Activated CD4-positive, alpha-beta T cell treated with anti-CD3 and anti-CD28 coated beads, Interleukin-2, amount 10 ng/mL, durations not matched to agents 7 days and 5 days (primary cell): ENCODE data around the gene TUBGCP3. TPM values are rescaled to one million over a fixed set of nuclear protein-coding genes. Genes with fewer than 3 reads are reported as not detected.

ENCODE experiments used
- CTCF ChIA-PET: fragments of 350-600 bp; sonication (Branson Sonifier 250); formaldehyde crosslinking; loops from one replicate; lab custom pipeline; 2021; ENCODE audit warnings: antibody characterized with exemption; lab: Charles Lee
- POLR2A ChIA-PET: fragments of 350-600 bp; sonication (Branson Sonifier 250); formaldehyde crosslinking; loops from one replicate; lab custom pipeline; 2021; ENCODE audit warnings: antibody characterized with exemption; lab: Charles Lee
- DNase-seq: peaks from one replicate; pipeline ENCODE4 v3.0.0-alpha.2; 2020
- H3K27ac Mint-ChIP-seq: one replicate; pipeline ENCODE4 v1.8.0; 2021; ENCODE audit warnings: mild to moderate bottlenecking, moderate library complexity, mixed read lengths
- H3K27me3 Mint-ChIP-seq: one replicate; pipeline ENCODE4 v1.8.0; 2021; ENCODE audit warnings: mixed read lengths
- H3K36me3 Mint-ChIP-seq: one replicate; pipeline ENCODE4 v1.8.0; 2021; ENCODE audit warnings: low read depth, mixed read lengths
- H3K4me1 Mint-ChIP-seq: one replicate; pipeline ENCODE4 v1.8.0; 2021; ENCODE audit warnings: mixed read lengths
- H3K4me3 Mint-ChIP-seq: one replicate; pipeline ENCODE4 v1.8.0; 2021; ENCODE audit warnings: mild to moderate bottlenecking, moderate library complexity, mixed read lengths
- H3K9me3 Mint-ChIP-seq: one replicate; pipeline ENCODE4 v1.8.0; 2021; ENCODE audit warnings: mixed read lengths
- total RNA-seq, 2 experiments: library from RNA; stranded (reverse); gene quantifications; one replicate each; pipeline ENCODE4 v1.2.3, GENCODE V29; 2021

The TUBGCP3 gene
- total RNA-seq, 2 experiments from 2014 or later: 59.7 to 67.7 TPM

- no peak overlapping the region for H3K27ac Mint-ChIP-seq
- H3K4me1 Mint-ChIP-seq: no peaks in the 10 kb centered on the region
- CTCF ChIA-PET: no interaction called here
- H3K27me3 Mint-ChIP-seq: peaks cover 7% of the 10 kb centered on the region
- no peak for DNase-seq
- H3K4me3 Mint-ChIP-seq: no peak overlapping the region
- H3K9me3 Mint-ChIP-seq: no peaks in the 10 kb centered on the region
- POLR2A ChIA-PET: no interaction called here
- H3K36me3 Mint-ChIP-seq: no peaks in the 10 kb centered on the region
Observed at GRCh38 chr13:112447306-112447705, 140.6 kb downstream of the TUBGCP3 start.

GRCh38 chr13:112446867-112447266 is 141.1 kb downstream of the TUBGCP3 start:
- H3K4me3 Mint-ChIP-seq: no peak overlapping the region
- ChIA-PET CTCF (no interaction called here), POLR2A (no interaction called here)
- H3K27me3 Mint-ChIP-seq: peaks cover 7% of the 10 kb centered on the region
- no peaks in the 10 kb centered on the region for H3K4me1 Mint-ChIP-seq
- H3K27ac Mint-ChIP-seq: no peak overlapping the region
- no peak for DNase-seq
- no peaks in the 10 kb centered on the region for H3K9me3 Mint-ChIP-seq
- no peaks in the 10 kb centered on the region for H3K36me3 Mint-ChIP-seq

GRCh38 chr13:112446347-112446861 is 141.5 kb downstream of the TUBGCP3 start:
- DNase-seq: no peak
- Mint-ChIP-seq H3K4me1 (no peaks in the 10 kb centered on the region), H3K4me3 (no peak overlapping the region), H3K9me3 (no peaks in the 10 kb centered on the region), H3K27me3 (peaks cover 7% of the 10 kb centered on the region), H3K27ac (no peak overlapping the region), H3K36me3 (no peaks in the 10 kb centered on the region)
- CTCF ChIA-PET: no interaction called here
- POLR2A ChIA-PET: no interaction called here

- ChIA-PET CTCF (no interaction called here), POLR2A (no interaction called here)
- H3K4me1 Mint-ChIP-seq: no peaks in the 10 kb centered on the region
- peaks cover 7% of the 10 kb centered on the region for H3K27me3 Mint-ChIP-seq
- H3K36me3 Mint-ChIP-seq: no peaks in the 10 kb centered on the region
- H3K4me3 Mint-ChIP-seq: no peak overlapping the region
- DNase-seq: no peak
- no peaks in the 10 kb centered on the region for H3K9me3 Mint-ChIP-seq
- no peak overlapping the region for H3K27ac Mint-ChIP-seq
Observed at GRCh38 chr13:112445411-112446271, 142.3 kb downstream of the TUBGCP3 start.

- H3K4me3 Mint-ChIP-seq: no peak overlapping the region
- ChIA-PET CTCF (interaction anchor here (1.0 kb wide), 1 partner anchor 14 kb away, joined by 3 read pairs; no protein-coding TSS in a partner anchor), POLR2A (no interaction called here)
- no peaks in the 10 kb centered on the region for H3K9me3 Mint-ChIP-seq
- no peaks in the 10 kb centered on the region for H3K36me3 Mint-ChIP-seq
- H3K27ac Mint-ChIP-seq: no peak overlapping the region
- H3K27me3 Mint-ChIP-seq: peaks cover 8% of the 10 kb centered on the region
- no peak for DNase-seq
- H3K4me1 Mint-ChIP-seq: no peaks in the 10 kb centered on the region
Observed at GRCh38 chr13:112444416-112445399, 143.2 kb downstream of the TUBGCP3 start.

- Mint-ChIP-seq H3K27me3 (peaks cover 8% of the 10 kb centered on the region), H3K4me3 (no peak overlapping the region), H3K9me3 (no peaks in the 10 kb centered on the region), H3K27ac (no peak overlapping the region), H3K4me1 (no peaks in the 10 kb centered on the region), H3K36me3 (no peaks in the 10 kb centered on the region)
- CTCF ChIA-PET: interaction anchor here (1.0 kb wide), 1 partner anchor 14 kb away, joined by 3 read pairs; no protein-coding TSS in a partner anchor
- POLR2A ChIA-PET: no interaction called here
- DNase-seq: peak; percentile 58
Observed at GRCh38 chr13:112443995-112444311, 144.0 kb downstream of the TUBGCP3 start.

- ChIA-PET CTCF (interaction anchor here (0.7 to 1.1 kb wide), 3 partner anchors 13 to 1280 kb away, joined by 3 read pairs; no protein-coding TSS in a partner anchor), POLR2A (no interaction called here)
- Mint-ChIP-seq H3K36me3 (no peaks in the 10 kb centered on the region), H3K4me3 (no peak overlapping the region), H3K4me1 (no peaks in the 10 kb centered on the region), H3K9me3 (peaks cover under 1% of the 10 kb centered on the region), H3K27me3 (peaks cover 9% of the 10 kb centered on the region), H3K27ac (no peak overlapping the region)
- DNase-seq: no peak
Observed at GRCh38 chr13:112443191-112443994, 144.6 kb downstream of the TUBGCP3 start.

GRCh38 chr13:112442483-112443090 is 145.4 kb downstream of the TUBGCP3 start:
- no peaks in the 10 kb centered on the region for H3K36me3 Mint-ChIP-seq
- peaks cover 4% of the 10 kb centered on the region for H3K9me3 Mint-ChIP-seq
- ChIA-PET CTCF (interaction anchor here (0.7 to 1.1 kb wide), 2 partner anchors 32 to 1280 kb away, joined by 3 read pairs; no protein-coding TSS in a partner anchor), POLR2A (no interaction called here)
- no peak for DNase-seq
- H3K27me3 Mint-ChIP-seq: peaks cover 11% of the 10 kb centered on the region
- no peak overlapping the region for H3K27ac Mint-ChIP-seq
- no peaks in the 10 kb centered on the region for H3K4me1 Mint-ChIP-seq
- no peak overlapping the region for H3K4me3 Mint-ChIP-seq

GRCh38 chr13:112441779-112442310 is 146.1 kb downstream of the TUBGCP3 start:
- POLR2A ChIA-PET: no interaction called here
- Mint-ChIP-seq H3K27me3 (peaks cover 11% of the 10 kb centered on the region), H3K4me1 (no peaks in the 10 kb centered on the region), H3K9me3 (peaks cover 4% of the 10 kb centered on the region), H3K36me3 (no peaks in the 10 kb centered on the region), H3K27ac (no peak overlapping the region), H3K4me3 (no peak overlapping the region)
- no peak for DNase-seq
- CTCF ChIA-PET: no interaction called here

GRCh38 chr13:112441226-112441625 is 146.7 kb downstream of the TUBGCP3 start:
- ChIA-PET CTCF (no interaction called here), POLR2A (no interaction called here)
- Mint-ChIP-seq H3K9me3 (peaks cover 4% of the 10 kb centered on the region), H3K4me3 (no peak overlapping the region), H3K27ac (no peak overlapping the region), H3K4me1 (no peaks in the 10 kb centered on the region), H3K36me3 (no peaks in the 10 kb centered on the region), H3K27me3 (peaks cover 11% of the 10 kb centered on the region)
- no peak for DNase-seq

GRCh38 chr13:112438515-112438914 is 149.4 kb downstream of the TUBGCP3 start:
- CTCF ChIA-PET: interaction anchor here (1.1 kb wide), 1 partner anchor 239 kb away, joined by 3 read pairs; no protein-coding TSS in a partner anchor
- H3K4me1 Mint-ChIP-seq: no peaks in the 10 kb centered on the region
- no peak overlapping the region for H3K4me3 Mint-ChIP-seq
- DNase-seq: no peak
- H3K27ac Mint-ChIP-seq: no peak overlapping the region
- POLR2A ChIA-PET: no interaction called here
- no peaks in the 10 kb centered on the region for H3K36me3 Mint-ChIP-seq
- peaks cover 4% of the 10 kb centered on the region for H3K9me3 Mint-ChIP-seq
- H3K27me3 Mint-ChIP-seq: peaks cover 9% of the 10 kb centered on the region
